ENCODE results near the gene PRKCH.

GRCh38 chr14:61549425-61549824 is 228.0 kb downstream of the PRKCH start:
- TF ChIP-seq, protein P1, sequence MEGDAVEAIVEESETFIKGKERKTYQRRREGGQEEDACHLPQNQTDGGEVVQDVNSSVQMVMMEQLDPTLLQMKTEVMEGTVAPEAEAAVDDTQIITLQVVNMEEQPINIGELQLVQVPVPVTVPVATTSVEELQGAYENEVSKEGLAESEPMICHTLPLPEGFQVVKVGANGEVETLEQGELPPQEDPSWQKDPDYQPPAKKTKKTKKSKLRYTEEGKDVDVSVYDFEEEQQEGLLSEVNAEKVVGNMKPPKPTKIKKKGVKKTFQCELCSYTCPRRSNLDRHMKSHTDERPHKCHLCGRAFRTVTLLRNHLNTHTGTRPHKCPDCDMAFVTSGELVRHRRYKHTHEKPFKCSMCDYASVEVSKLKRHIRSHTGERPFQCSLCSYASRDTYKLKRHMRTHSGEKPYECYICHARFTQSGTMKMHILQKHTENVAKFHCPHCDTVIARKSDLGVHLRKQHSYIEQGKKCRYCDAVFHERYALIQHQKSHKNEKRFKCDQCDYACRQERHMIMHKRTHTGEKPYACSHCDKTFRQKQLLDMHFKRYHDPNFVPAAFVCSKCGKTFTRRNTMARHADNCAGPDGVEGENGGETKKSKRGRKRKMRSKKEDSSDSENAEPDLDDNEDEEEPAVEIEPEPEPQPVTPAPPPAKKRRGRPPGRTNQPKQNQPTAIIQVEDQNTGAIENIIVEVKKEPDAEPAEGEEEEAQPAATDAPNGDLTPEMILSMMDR (IDR thresholded peaks at IDR 0.05) = no peak
- TF ChIP-seq POLR2A (IDR thresholded peaks at IDR 0.05) (no peak), POLR2AphosphoS5 (IDR thresholded peaks at IDR 0.05) (no peak)

Data from breast epithelium (tissue), 3 donors.